Measurements from ENCODE around the gene IZUMO2.
"Not testable (repeated sequence)": the region's sequence is repeated elsewhere in the genome, so short reads cannot be mapped to it uniquely, and the experiment has no call there.

The IZUMO2 gene

DNA sequence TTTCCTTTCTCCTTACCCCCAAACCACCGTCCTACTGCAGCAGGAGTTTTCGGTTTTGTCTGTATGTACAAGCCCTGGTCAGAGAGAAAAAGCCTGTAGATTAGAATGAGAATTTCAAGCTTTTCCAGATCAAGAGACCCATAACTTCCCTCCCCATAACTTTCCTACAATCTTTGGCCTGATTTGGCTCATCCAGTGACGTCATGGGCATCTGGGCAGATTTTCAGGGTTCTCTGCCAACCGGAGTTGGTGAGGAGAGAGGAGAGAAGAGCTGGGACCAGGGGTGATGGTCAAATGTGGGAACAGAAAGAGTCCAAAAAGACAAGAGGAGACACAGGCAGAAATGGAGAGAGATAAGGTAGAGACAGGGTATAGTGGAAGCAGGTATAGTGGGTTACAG lies 10.5 kb downstream of the IZUMO2 start:
- H3K9me3 ChIP-seq = no peaks in the 10 kb centered on the region
- TF ChIP-seq, protein P1, sequence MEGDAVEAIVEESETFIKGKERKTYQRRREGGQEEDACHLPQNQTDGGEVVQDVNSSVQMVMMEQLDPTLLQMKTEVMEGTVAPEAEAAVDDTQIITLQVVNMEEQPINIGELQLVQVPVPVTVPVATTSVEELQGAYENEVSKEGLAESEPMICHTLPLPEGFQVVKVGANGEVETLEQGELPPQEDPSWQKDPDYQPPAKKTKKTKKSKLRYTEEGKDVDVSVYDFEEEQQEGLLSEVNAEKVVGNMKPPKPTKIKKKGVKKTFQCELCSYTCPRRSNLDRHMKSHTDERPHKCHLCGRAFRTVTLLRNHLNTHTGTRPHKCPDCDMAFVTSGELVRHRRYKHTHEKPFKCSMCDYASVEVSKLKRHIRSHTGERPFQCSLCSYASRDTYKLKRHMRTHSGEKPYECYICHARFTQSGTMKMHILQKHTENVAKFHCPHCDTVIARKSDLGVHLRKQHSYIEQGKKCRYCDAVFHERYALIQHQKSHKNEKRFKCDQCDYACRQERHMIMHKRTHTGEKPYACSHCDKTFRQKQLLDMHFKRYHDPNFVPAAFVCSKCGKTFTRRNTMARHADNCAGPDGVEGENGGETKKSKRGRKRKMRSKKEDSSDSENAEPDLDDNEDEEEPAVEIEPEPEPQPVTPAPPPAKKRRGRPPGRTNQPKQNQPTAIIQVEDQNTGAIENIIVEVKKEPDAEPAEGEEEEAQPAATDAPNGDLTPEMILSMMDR (IDR thresholded peaks at IDR 0.05) = no peak

GRCh38 chr19:50148528-50148927 lies 14.6 kb downstream of the IZUMO2 start:
- Histone ChIP-seq H3K4me3 (peak overlapping the region in 1 of 2 donors; percentile 66), H3K36me3 (no peaks in the 10 kb centered on the region), H3K27ac (no peak overlapping the region), H3K4me1 (peaks cover 0 to 10% (median 3%) of the 10 kb centered on the region in 4 donors), H3K9me3 (no peaks in the 10 kb centered on the region), H3K27me3 (peaks cover 0 to 11% of the 10 kb centered on the region in 2 donors)
- intact Hi-C loops (cut with DNase I; ENCODE audit: low total_unique reads) = no loop called here
- DNase-seq = no peak
- TF ChIP-seq, protein P1 (IDR thresholded peaks at IDR 0.05) = no peak

More for the DNA sequence above, 10.5 kb downstream of the IZUMO2 start:
- H3K27me3 ChIP-seq = peaks cover 0 to 17% of the 10 kb centered on the region in 2 donors
- no peak for DNase-seq
- no peaks in the 10 kb centered on the region for H3K36me3 ChIP-seq
- intact Hi-C loops (cut with DNase I; ENCODE audit: low total_unique reads) = no loop called here
- peaks cover 0 to 3% (median 0%) of the 10 kb centered on the region in 4 donors for H3K4me1 ChIP-seq
- no peak overlapping the region for H3K27ac ChIP-seq
- no peak overlapping the region for H3K4me3 ChIP-seq

DNA sequence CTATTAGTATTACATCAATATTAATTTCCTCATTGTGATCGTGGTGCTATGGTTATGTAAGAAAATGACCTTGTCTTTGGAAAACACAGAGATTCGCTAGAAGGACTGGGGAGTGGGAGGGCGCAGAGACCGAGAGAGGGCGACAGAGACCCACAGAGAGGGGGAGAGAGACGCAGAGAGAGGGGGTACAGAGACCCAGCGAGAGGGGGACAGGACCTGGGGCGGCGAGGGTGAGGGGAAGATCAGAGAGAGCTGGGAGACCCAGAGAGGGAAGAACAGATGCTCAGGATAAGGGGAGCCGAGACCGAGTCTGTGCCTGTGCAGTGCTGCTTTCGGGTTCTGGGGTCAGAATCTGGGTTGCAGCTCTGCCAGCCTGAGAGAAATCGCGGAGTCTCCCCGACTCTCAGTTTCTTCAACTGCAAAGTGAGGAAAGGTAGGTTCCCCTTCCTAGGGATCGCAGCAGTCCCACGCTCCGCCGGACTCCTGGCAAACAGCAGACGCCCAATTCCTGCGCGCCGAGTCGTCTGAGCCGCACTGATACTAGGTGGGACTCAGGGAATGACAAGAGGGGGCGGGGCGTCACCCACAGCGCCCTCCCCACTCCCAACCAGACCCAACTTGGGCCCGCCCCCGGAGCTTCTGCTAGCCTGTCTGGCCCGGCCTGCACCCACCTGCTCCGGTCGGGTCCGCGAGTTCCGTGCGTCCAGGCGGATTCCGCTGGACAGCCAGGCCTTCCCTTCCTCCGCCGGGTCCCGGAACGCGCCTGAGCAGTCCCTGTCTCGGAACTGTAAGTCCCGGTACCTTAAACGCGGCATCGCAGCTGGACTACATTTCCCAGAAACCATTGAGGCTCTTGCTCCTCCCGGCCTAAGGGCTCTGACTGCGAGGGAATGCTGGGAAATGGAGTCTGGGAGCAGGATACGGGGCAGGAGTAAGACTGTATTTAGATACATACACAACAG lies 15.3 kb downstream of the IZUMO2 start:
- Histone ChIP-seq H3K4me3 (peak overlapping the region; percentile 56 to 66), H3K27me3 (peaks cover 0 to 4% of the 10 kb centered on the region in 2 donors), H3K4me1 (peaks cover 0 to 10% (median 3%) of the 10 kb centered on the region in 4 donors), H3K9me3 (no peaks in the 10 kb centered on the region), H3K36me3 (no peaks in the 10 kb centered on the region), H3K27ac (peak overlapping the region; percentile 67 to 72)
- intact Hi-C loops (cut with DNase I; ENCODE audit: low total_unique reads) = no loop called here
- DNase-seq = peak; percentile 89 to 90
- TF ChIP-seq, protein P1 (IDR thresholded peaks at IDR 0.05) = peak in 1 of 2 experiments; percentile 39

GRCh38 chr19:50141921-50142320 lies 21.2 kb downstream of the IZUMO2 start:
- H3K4me3 ChIP-seq; DNase-seq; intact Hi-C loops (cut with DNase I; ENCODE audit: low total_unique reads); H3K4me1 ChIP-seq; H3K9me3 ChIP-seq; H3K27me3 ChIP-seq; H3K36me3 ChIP-seq; H3K27ac ChIP-seq: not testable (repeated sequence)

- DNase-seq; intact Hi-C loops (cut with DNase I; ENCODE audit: low total_unique reads); H3K4me3 ChIP-seq: not testable (repeated sequence)
Observed at GRCh38 chr19:50140118-50140845, 22.8 kb downstream of the IZUMO2 start.

GRCh38 chr19:50136603-50137365 lies 26.3 kb downstream of the IZUMO2 start:
- intact Hi-C loops (cut with DNase I; ENCODE audit: low total_unique reads) = loop anchor here (10.0 kb wide), 1 partner anchor 202 kb away; no protein-coding TSS in a partner anchor
- H3K4me1 ChIP-seq, H3K36me3 ChIP-seq, H3K9me3 ChIP-seq, H3K4me3 ChIP-seq, H3K27ac ChIP-seq: not testable (repeated sequence)
- peak in 1 of 2 donors; percentile 25 for DNase-seq
- H3K27me3 ChIP-seq = peaks cover 0 to 24% of the 10 kb centered on the region in 2 donors

More at GRCh38 chr19:50140118-50140845, 22.8 kb downstream of the IZUMO2 start:
- not testable (repeated sequence) for H3K27ac ChIP-seq, H3K36me3 ChIP-seq, H3K9me3 ChIP-seq, H3K4me1 ChIP-seq
- peaks cover 0 to 14% of the 10 kb centered on the region in 2 donors for H3K27me3 ChIP-seq

DNA sequence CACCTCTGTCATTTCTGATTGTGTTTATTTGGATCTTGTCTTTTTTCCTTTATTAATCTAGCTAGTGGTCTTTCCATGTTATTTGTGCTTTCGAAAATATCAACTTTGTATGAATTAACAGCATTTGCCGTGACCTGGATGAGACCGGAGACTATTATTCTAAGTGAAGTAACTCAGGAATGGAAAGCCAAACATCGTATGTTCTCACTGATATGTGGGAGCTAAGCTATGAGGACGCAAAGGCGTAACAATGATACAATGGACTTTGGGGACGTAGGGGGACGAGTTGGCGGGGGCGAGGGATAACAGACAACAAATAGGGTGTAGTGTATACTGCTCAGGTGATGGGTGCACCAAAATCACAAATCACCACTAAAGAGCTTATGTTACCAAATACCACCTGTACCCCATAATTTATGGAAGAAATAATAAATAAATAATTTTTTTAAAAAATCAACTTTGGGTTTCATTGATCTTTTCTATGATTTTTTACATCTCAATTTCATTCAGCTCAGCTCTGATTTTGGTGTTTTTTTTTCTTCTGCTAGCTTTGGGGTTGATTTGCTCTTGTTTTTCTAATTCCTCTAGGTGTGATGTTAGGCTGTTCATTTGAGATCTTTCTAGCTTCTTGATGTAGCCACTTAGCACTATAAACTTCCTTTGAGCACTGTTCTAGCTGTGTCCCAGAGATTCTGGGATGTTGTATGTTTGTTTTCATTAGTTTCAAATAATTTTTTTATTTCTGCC lies 27.1 kb downstream of the IZUMO2 start:
- intact Hi-C loops (cut with DNase I; ENCODE audit: low total_unique reads) = loop anchor here (10.0 kb wide), 1 partner anchor 201 kb away; no protein-coding TSS in a partner anchor
- H3K9me3 ChIP-seq, H3K27ac ChIP-seq, DNase-seq, H3K36me3 ChIP-seq, H3K4me1 ChIP-seq, H3K4me3 ChIP-seq: not testable (repeated sequence)
- H3K27me3 ChIP-seq = peaks cover 0 to 24% of the 10 kb centered on the region in 2 donors

DNA sequence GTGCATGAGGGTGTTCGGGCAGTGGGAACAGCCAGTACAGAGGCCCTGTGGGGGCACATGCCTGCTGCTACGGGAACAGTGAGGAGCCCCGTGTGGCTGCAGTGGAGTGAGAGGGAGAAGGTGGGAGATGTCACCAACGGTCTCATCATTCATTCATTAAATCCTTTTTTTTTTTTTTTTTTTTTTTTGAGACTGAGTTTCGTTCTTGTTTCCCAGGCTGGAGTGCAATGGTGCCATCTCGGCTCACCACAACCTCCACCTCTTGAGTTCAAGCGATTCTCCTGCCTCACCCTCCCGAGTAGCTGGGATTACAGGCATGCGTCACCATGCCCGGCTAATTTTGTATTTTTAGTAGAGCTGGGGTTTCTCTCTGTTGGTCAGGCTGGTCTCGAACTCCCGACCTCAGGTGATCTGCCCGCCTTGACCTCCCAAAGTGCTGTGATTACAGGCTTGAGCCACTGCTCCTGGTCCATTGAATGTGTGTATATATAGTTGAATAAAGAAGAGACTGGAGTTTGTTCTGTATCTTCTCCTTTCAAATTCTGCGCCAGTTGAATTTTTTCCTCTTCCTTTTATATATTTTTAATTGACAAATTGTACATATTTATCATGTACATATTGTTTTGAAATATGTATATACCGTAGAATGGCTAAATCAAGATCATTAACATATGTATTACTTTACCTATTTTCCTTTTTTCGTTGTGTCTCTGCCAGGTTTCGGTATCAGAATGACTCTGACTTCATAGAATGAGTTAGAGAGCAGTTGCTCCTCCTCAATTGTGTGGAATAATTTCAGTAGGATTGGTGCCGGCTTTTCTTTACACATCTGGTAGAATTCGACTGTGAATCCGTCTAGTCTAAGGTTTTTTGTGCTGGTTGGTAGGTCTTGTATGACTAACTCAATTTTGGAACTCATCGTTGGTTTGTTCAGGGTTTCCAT lies 28.0 kb downstream of the IZUMO2 start:
- DNase-seq, H3K9me3 ChIP-seq, H3K36me3 ChIP-seq, H3K27ac ChIP-seq, H3K4me3 ChIP-seq, H3K4me1 ChIP-seq: not testable (repeated sequence)
- intact Hi-C loops (cut with DNase I; ENCODE audit: low total_unique reads) = loop anchor here (10.0 kb wide), 1 partner anchor 200 kb away; no protein-coding TSS in a partner anchor
- H3K27me3 ChIP-seq = peaks cover 0 to 24% of the 10 kb centered on the region in 2 donors
